Astrocyte (in vitro differentiated cells and primary cell): ENCODE data around the gene NLRP11. TPM values are rescaled to one million over a fixed set of nuclear protein-coding genes. Genes with fewer than 3 reads are reported as not detected.

Experiments
- DNase-seq: peaks from one replicate; pipeline ENCODE4 v3.0.0-alpha.2; 2010; ENCODE audit warnings: low read depth
- FAIRE-seq: peaks from 2 replicates; lab custom pipeline; 2011; peaks lifted over from hg19 to GRCh38; lab: Jason Lieb, UNC
- H2AFZ ChIP-seq: 2 replicates; pipeline ENCODE4 v1.6.0; 2012; ENCODE audit warnings: low read depth, low read length, inconsistent platforms
- H3K27ac ChIP-seq: 2 replicates; pipeline ENCODE4 v1.5.1; 2011; ENCODE audit warnings: low read depth, low read length, inconsistent platforms
- H3K27me3 ChIP-seq: 2 replicates; pipeline ENCODE4 v1.6.0; 2011; ENCODE audit warnings: low read length, inconsistent platforms; ENCODE audit not compliant: insufficient read depth
- H3K36me3 ChIP-seq: 2 replicates; pipeline ENCODE4 v1.5.1; 2011; ENCODE audit warnings: low read length, inconsistent platforms; ENCODE audit not compliant: insufficient read depth
- H3K4me1 ChIP-seq: 2 replicates; pipeline ENCODE4 v1.5.1; 2011; ENCODE audit warnings: low read length, inconsistent platforms; ENCODE audit not compliant: insufficient read depth
- H3K4me2 ChIP-seq: 2 replicates; pipeline ENCODE4 v1.6.0; 2012; ENCODE audit warnings: low read length, inconsistent platforms
- H3K4me3 ChIP-seq: 2 replicates; pipeline ENCODE4 v1.5.1; 2011; ENCODE audit warnings: low read depth, mild to moderate bottlenecking, low read length, inconsistent platforms; ENCODE audit not compliant: insufficient read depth
- H3K79me2 ChIP-seq: 2 replicates; pipeline ENCODE4 v1.6.0; 2012; ENCODE audit warnings: mild to moderate bottlenecking, low read length, inconsistent platforms; ENCODE audit not compliant: insufficient read depth
- H3K9ac ChIP-seq: 2 replicates; pipeline ENCODE4 v1.6.0; 2012; ENCODE audit warnings: mild to moderate bottlenecking, low read length, inconsistent platforms
- H3K9me3 ChIP-seq: 2 replicates; pipeline ENCODE4 v1.5.1; 2012; ENCODE audit warnings: low read depth, mild to moderate bottlenecking, low read length, inconsistent platforms; ENCODE audit not compliant: insufficient read depth
- H4K20me1 ChIP-seq: 2 replicates; pipeline ENCODE4 v1.6.0; 2012; ENCODE audit warnings: low read length, inconsistent platforms; ENCODE audit not compliant: insufficient read depth
- H3K27ac Mint-ChIP-seq: one replicate; pipeline ENCODE4 v1.8.0; 2021; ENCODE audit warnings: mild to moderate bottlenecking, mixed read lengths; ENCODE audit not compliant: unreplicated experiment
- H3K27me3 Mint-ChIP-seq: one replicate; pipeline ENCODE4 v1.8.0; 2021; ENCODE audit warnings: low read depth, mixed read lengths; ENCODE audit not compliant: unreplicated experiment
- H3K36me3 Mint-ChIP-seq: one replicate; pipeline ENCODE4 v1.8.0; 2021; ENCODE audit warnings: low read depth, mixed read lengths; ENCODE audit not compliant: unreplicated experiment
- H3K4me1 Mint-ChIP-seq: one replicate; pipeline ENCODE4 v1.8.0; 2021; ENCODE audit warnings: low read depth, mixed read lengths; ENCODE audit not compliant: unreplicated experiment
- H3K4me3 Mint-ChIP-seq: one replicate; pipeline ENCODE4 v1.8.0; 2021; ENCODE audit warnings: mild to moderate bottlenecking, moderate library complexity, mixed read lengths; ENCODE audit not compliant: unreplicated experiment
- H3K9me3 Mint-ChIP-seq: one replicate; pipeline ENCODE4 v1.8.0; 2021; ENCODE audit warnings: mild to moderate bottlenecking, mixed read lengths; ENCODE audit not compliant: unreplicated experiment
- EZH2 ChIP-seq: IDR thresholded peaks from 2 replicates; pipeline ENCODE4 v1.6.1; 2012; ENCODE audit warnings: mild to moderate bottlenecking, low read length, inconsistent platforms; ENCODE audit not compliant: insufficient read depth
- total RNA-seq: library from RNA; stranded (reverse); gene quantifications from 2 replicates; pipeline ENCODE4 v1.2.1, GENCODE V29; 2021
- TF ChIP-seq, protein P1 (sequence below): IDR thresholded peaks from 2 replicates; pipeline ENCODE4 v1.5.1; 2011; ENCODE audit warnings: low read depth, mild to moderate bottlenecking, inconsistent platforms, low read length, moderate library complexity; ENCODE audit not compliant: insufficient read depth

The NLRP11 gene
- total RNA-seq, 1 donor from 2014 or later: not detected

DNA sequence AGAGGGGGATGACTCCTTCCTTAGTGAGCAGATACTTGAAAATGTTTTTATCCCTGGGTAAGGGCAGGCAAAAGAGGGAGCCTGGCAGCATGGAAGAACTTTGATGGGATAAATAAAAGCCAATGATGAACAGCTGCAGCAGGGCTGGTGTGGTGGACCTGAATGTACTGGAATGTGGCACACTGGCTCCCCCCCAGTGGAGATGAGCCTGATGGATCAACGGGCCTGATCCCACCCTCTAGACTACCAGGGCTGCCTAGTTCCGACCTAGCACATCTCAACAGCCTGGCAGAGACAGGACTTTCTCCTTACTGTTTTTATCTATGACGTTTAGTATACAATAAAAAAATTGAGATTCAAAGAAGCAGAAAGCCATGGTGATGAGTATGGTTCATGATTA lies 20.5 kb downstream of the NLRP11 start:
- H3K9ac ChIP-seq: no peak overlapping the region
- H3K27me3 Mint-ChIP-seq: no peaks in the 10 kb centered on the region

DNA sequence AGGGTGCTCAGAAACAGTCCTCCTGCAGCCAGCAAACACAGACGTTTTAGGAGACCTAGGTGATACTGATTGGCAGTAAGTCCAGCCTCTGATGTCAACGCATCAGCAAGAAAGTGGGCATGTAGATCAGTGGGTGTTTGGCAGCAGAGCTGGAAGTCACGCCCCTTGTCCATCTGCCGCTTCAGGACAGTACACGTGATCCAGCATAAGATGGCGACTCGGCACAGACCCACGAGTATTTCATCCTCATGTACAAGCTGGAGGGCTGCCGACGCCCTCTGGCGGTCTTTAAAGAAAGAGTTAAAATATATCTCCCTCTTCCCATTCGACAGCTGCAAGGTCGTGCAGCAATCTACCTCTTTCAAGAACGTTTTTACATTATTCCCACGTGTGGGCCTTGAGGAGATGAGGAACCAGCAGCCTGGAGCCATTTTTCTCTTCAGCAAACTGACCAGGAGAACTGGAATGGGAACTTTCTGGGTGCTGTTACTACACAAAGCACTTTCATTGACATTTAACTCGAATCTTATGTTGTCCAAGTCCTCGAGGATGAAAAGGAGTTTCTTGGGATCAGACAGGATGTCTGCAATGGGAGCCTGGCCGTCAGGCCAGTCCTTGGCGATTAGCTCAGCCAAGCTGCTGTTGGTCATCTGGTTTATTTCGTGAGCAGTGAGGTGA lies 22.3 kb downstream of the NLRP11 start:
- DNase-seq: no peak
- FAIRE-seq: no peak
- peaks cover 16% of the 10 kb centered on the region for H3K9me3 Mint-ChIP-seq

More for the DNA sequence above, 20.5 kb downstream of the NLRP11 start:
- no peaks in the 10 kb centered on the region for H3K36me3 Mint-ChIP-seq
- no peaks in the 10 kb centered on the region for H3K4me1 Mint-ChIP-seq
- FAIRE-seq (no peak), DNase-seq (no peak)
- no peak overlapping the region for H3K4me2 ChIP-seq
- H3K27ac ChIP-seq: no peak overlapping the region
- peaks cover 19% of the 10 kb centered on the region for H3K9me3 Mint-ChIP-seq
- no peaks in the 10 kb centered on the region for H4K20me1 ChIP-seq
- TF ChIP-seq EZH2: no peak
- TF ChIP-seq, protein P1, sequence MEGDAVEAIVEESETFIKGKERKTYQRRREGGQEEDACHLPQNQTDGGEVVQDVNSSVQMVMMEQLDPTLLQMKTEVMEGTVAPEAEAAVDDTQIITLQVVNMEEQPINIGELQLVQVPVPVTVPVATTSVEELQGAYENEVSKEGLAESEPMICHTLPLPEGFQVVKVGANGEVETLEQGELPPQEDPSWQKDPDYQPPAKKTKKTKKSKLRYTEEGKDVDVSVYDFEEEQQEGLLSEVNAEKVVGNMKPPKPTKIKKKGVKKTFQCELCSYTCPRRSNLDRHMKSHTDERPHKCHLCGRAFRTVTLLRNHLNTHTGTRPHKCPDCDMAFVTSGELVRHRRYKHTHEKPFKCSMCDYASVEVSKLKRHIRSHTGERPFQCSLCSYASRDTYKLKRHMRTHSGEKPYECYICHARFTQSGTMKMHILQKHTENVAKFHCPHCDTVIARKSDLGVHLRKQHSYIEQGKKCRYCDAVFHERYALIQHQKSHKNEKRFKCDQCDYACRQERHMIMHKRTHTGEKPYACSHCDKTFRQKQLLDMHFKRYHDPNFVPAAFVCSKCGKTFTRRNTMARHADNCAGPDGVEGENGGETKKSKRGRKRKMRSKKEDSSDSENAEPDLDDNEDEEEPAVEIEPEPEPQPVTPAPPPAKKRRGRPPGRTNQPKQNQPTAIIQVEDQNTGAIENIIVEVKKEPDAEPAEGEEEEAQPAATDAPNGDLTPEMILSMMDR: no peak
- H3K4me3 Mint-ChIP-seq: no peak overlapping the region
- no peak overlapping the region for H3K27ac Mint-ChIP-seq
- no peaks in the 10 kb centered on the region for H3K27me3 ChIP-seq
- H3K79me2 ChIP-seq: no peaks in the 10 kb centered on the region
- H2AFZ ChIP-seq: no peak overlapping the region
- no peaks in the 10 kb centered on the region for H3K4me1 ChIP-seq
- no peak overlapping the region for H3K4me3 ChIP-seq
- no peaks in the 10 kb centered on the region for H3K36me3 ChIP-seq
- H3K9me3 ChIP-seq: peaks cover 12% of the 10 kb centered on the region

DNA sequence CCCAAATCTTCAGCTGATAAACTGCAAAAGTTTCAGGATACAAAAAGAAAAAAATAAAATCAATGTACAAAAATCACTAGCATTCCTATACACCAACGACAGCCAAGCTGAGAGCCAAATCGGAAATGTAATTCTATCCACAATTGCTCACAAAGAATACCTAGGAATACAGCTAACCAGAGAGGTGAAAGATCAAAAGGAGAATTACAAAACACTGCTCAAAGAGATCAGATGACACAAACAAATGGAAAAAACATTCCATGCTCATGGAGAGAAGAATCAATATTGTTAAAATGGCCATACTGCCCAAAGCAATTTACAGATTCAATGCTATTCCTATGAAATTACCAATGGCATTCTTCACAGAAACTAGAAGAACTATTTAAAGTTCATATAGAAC lies 29.5 kb downstream of the NLRP11 start:
- DNase-seq: no peak
- Histone ChIP-seq H2AFZ (no peak overlapping the region), H3K79me2 (no peaks in the 10 kb centered on the region), H3K9me3 (no peaks in the 10 kb centered on the region), H3K4me2 (no peak overlapping the region), H3K27me3 (no peaks in the 10 kb centered on the region), H3K4me1 (no peaks in the 10 kb centered on the region), H3K9ac (no peak overlapping the region), H3K36me3 (no peaks in the 10 kb centered on the region), H4K20me1 (no peaks in the 10 kb centered on the region), H3K4me3 (no peak overlapping the region), H3K27ac (no peak overlapping the region)
- Mint-ChIP-seq H3K9me3 (peaks cover 15% of the 10 kb centered on the region), H3K27me3 (no peaks in the 10 kb centered on the region), H3K27ac (no peak overlapping the region), H3K36me3 (no peaks in the 10 kb centered on the region), H3K4me1 (no peaks in the 10 kb centered on the region), H3K4me3 (no peak overlapping the region)
- FAIRE-seq: no peak
- TF ChIP-seq, protein P1: no peak
- TF ChIP-seq EZH2: no peak

More for the DNA sequence above, 22.3 kb downstream of the NLRP11 start:
- Mint-ChIP-seq H3K4me1 (no peaks in the 10 kb centered on the region), H3K36me3 (no peaks in the 10 kb centered on the region), H3K27ac (no peak overlapping the region), H3K27me3 (no peaks in the 10 kb centered on the region), H3K4me3 (no peak overlapping the region)
- H3K36me3 ChIP-seq: no peaks in the 10 kb centered on the region
- no peak overlapping the region for H3K4me2 ChIP-seq
- H3K27me3 ChIP-seq: no peaks in the 10 kb centered on the region
- TF ChIP-seq, protein P1: no peak
- TF ChIP-seq EZH2: no peak
- H3K4me1 ChIP-seq: no peaks in the 10 kb centered on the region
- H2AFZ ChIP-seq: no peak overlapping the region
- H4K20me1 ChIP-seq: no peaks in the 10 kb centered on the region
- no peak overlapping the region for H3K9ac ChIP-seq
- H3K4me3 ChIP-seq: no peak overlapping the region
- no peak overlapping the region for H3K27ac ChIP-seq
- H3K9me3 ChIP-seq: peaks cover 9% of the 10 kb centered on the region
- H3K79me2 ChIP-seq: no peaks in the 10 kb centered on the region
